ENCODE data around the gene LRP5.

- TF ChIP-seq CTCF (IDR thresholded peaks at IDR 0.05) (no peak), POLR2A (IDR thresholded peaks at IDR 0.05) (no peak)
These were observed 32.7 kb upstream of the LRP5 start for GRCh38 chr11:68279676-68280075.

All from vagina (tissue), 2 donors.